ENCODE results near the gene TMEM145.

- no peak; the same call in 1 of the 2 replicates for TF ChIP-seq CTCF (conservative IDR thresholded peaks at IDR 0.05)
- no peak for TF ChIP-seq EZH2 (IDR thresholded peaks at IDR 0.05; ENCODE audit: low read depth)
Observed at GRCh38 chr19:42325896-42326771, 13.0 kb downstream of the TMEM145 start.

Measured in PC-9 (cell line).